Endothelial cell of umbilical vein (primary cell): Measurements from ENCODE around the gene INPP5A. TPM values are rescaled to one million over a fixed set of nuclear protein-coding genes. Genes with fewer than 3 reads are reported as not detected.

Experiments
- BruUV-seq: library from RNA; stranded (reverse); fragments of 400-500 nt; replicated peaks from 2 replicates; lab custom pipeline; 2021; lab: Mats Ljungman, UMichigan
- CTCF ChIA-PET: fragments of 300-600, 350-600 bp; sonication (Branson Sonifier 250); formaldehyde crosslinking; loops from one replicate; lab custom pipeline; 2021; ENCODE audit warnings: antibody characterized with exemption, inconsistent platforms; lab: Charles Lee
- POLR2A ChIA-PET: fragments of 300-600, 350-600 bp; sonication (Branson Sonifier 250); formaldehyde crosslinking; loops from one replicate; lab custom pipeline; 2021; ENCODE audit warnings: antibody characterized with exemption, inconsistent platforms; lab: Charles Lee
- DNase-seq: peaks from one replicate; pipeline ENCODE4 v3.0.0-alpha.2; 2011; ENCODE audit warnings: low read depth, low spot score
- FAIRE-seq: peaks from 2 replicates; lab custom pipeline; 2011; peaks lifted over from hg19 to GRCh38; lab: Jason Lieb, UNC
- H2AFZ ChIP-seq: 2 replicates; pipeline ENCODE4 v1.6.0; 2012; ENCODE audit warnings: low read depth, low read length, control low read depth, inconsistent platforms
- H3K27ac ChIP-seq: 2 replicates; pipeline ENCODE4 v1.5.1; 2011; ENCODE audit warnings: low read depth, mild to moderate bottlenecking, control low read depth, low read length, moderate library complexity; ENCODE audit not compliant: insufficient read depth
- H3K27me3 ChIP-seq, 2 experiments: 2 replicates each; pipeline versions ENCODE4 v1.6.0 to v1.6.1; 2011; ENCODE audit warnings: low read length in 2 of 2, mixed read lengths in 1 of 2; ENCODE audit not compliant: control insufficient read depth in 2 of 2, insufficient read depth in 2 of 2
- H3K36me3 ChIP-seq, 2 experiments: 2 replicates in 1 of 2; 3 replicates in 1 of 2; pipeline ENCODE4 v1.5.1; 2011; ENCODE audit warnings: low read length in 2 of 2, mild to moderate bottlenecking in 1 of 2, moderate library complexity in 1 of 2; ENCODE audit not compliant: control insufficient read depth in 2 of 2, insufficient read depth in 2 of 2; ENCODE audit errors: extremely low read depth in 1 of 2
- H3K4me1 ChIP-seq: 3 replicates; pipeline ENCODE4 v1.5.1; 2011; ENCODE audit warnings: mild to moderate bottlenecking, low read length; ENCODE audit not compliant: control insufficient read depth, insufficient read depth; ENCODE audit errors: extremely low read depth
- H3K4me2 ChIP-seq: 2 replicates; pipeline ENCODE4 v1.6.1; 2011; ENCODE audit warnings: low read length, control low read depth, mixed read lengths; ENCODE audit not compliant: insufficient read depth
- H3K4me3 ChIP-seq, 3 experiments: fragments of 200-600 bp in 1 of 3; sonication (generic), shearing (Covaris generic) in 1 of 3; replicated peaks in 1 of 3; 2 replicates each; pipeline ENCODE4 v1.5.1; 2011 to 2016; ENCODE audit warnings: control low read depth in 3 of 3, low read length in 3 of 3, mild to moderate bottlenecking in 2 of 3, inconsistent platforms in 1 of 3, low read depth in 1 of 3, moderate library complexity in 1 of 3; ENCODE audit not compliant: insufficient read depth in 1 of 3
- H3K79me2 ChIP-seq: 2 replicates; pipeline ENCODE4 v1.6.0; 2012; ENCODE audit warnings: low read length, inconsistent platforms; ENCODE audit not compliant: control insufficient read depth, insufficient read depth
- H3K9ac ChIP-seq: replicated peaks from 2 replicates; pipeline ENCODE3; 2011; ENCODE audit warnings: low read length, control low read depth; ENCODE audit not compliant: insufficient read depth; ENCODE audit errors: extremely low read depth
- H3K9me1 ChIP-seq: replicated peaks from 3 replicates; pipeline ENCODE4 v1.6.0; 2011; ENCODE audit warnings: mild to moderate bottlenecking, low read length; ENCODE audit not compliant: control insufficient read depth, insufficient read depth; ENCODE audit errors: extremely low read depth
- H3K9me3 ChIP-seq: replicated peaks from 2 replicates; pipeline ENCODE4 v1.5.1; 2012; ENCODE audit warnings: low read length, inconsistent platforms; ENCODE audit not compliant: control insufficient read depth, insufficient read depth
- H4K20me1 ChIP-seq: replicated peaks from 2 replicates; pipeline ENCODE3; 2011; ENCODE audit warnings: mild to moderate bottlenecking, low read length; ENCODE audit not compliant: control insufficient read depth, insufficient read depth; ENCODE audit errors: extremely low read depth
- CTCF ChIP-seq, 2 donors: IDR thresholded peaks; 1 replicate in 1 of 2; 2 replicates in 1 of 2; pipeline ENCODE4 v1.5.1; 2011; ENCODE audit warnings: low read length in 2 of 2, mild to moderate bottlenecking in 2 of 2, moderate library complexity in 2 of 2, control low read depth in 1 of 2, inconsistent platforms in 1 of 2, low read depth in 1 of 2; ENCODE audit not compliant: insufficient read depth in 1 of 2; ENCODE audit errors: extremely low read depth in 1 of 2
- EZH2 ChIP-seq: IDR thresholded peaks from 2 replicates; pipeline ENCODE4 v1.6.1; 2012; ENCODE audit warnings: borderline replicate concordance, low read depth, mild to moderate bottlenecking, moderate library complexity, low read length, inconsistent platforms; ENCODE audit not compliant: severe bottlenecking
- POLR2AphosphoS5 ChIP-seq: IDR thresholded peaks from 2 replicates; pipeline ENCODE4 v1.6.1; 2012; ENCODE audit warnings: low read depth, mild to moderate bottlenecking, control low read depth, low read length, moderate library complexity; ENCODE audit not compliant: insufficient read depth
- dilution Hi-C: fragments of 300-500 bp; cut with MboI; formaldehyde crosslinking; loops from one replicate; pipeline ENCODE4 v1.15.0; 2019; ENCODE audit warnings: low sequenced_read_pairs; ENCODE audit not compliant: extremely low pct_ligation_motif_present
- intact Hi-C: fragments of 100-400 bp; cut with micrococcal nuclease; formaldehyde crosslinking; loops from one replicate; pipeline ENCODE4 v1.10.0; 2022
- polyA plus RNA-seq, 4 experiments: library from polyadenylated mRNA; depleted of rRNA in 3 of 4; stranded (reverse) in 3 of 4; unstranded in 1 of 4; fragments of >200 nt; gene quantifications; 2 replicates each; pipeline versions ENCODE4 v1.2.1 to v1.2.3, GENCODE V29; 2011 to 2012; ENCODE audit warnings: missing spikeins in 1 of 4
- total RNA-seq: library from RNA; stranded (reverse); gene quantifications from 2 replicates; pipeline ENCODE4 v1.2.3, GENCODE V29; 2021

Gene INPP5A
- total and polyA plus RNA-seq, 2 donors (not counting 3 experiments of a cell fraction or from before 2014, with no cell fraction given), result 22.9 to 33.2 TPM

- FAIRE-seq, result no peak
- dilution Hi-C loops, result no loop called here
- no peaks in the 10 kb centered on the region for H3K36me3 ChIP-seq
These were observed 33.8 kb upstream of the INPP5A start for GRCh38 chr10:132503581-132504421.

More at GRCh38 chr10:132503581-132504421, 33.8 kb upstream of the INPP5A start:
- Histone ChIP-seq H3K79me2 (no peaks in the 10 kb centered on the region), H3K9me3 (no peaks in the 10 kb centered on the region), H3K9ac (no peak overlapping the region), H3K9me1 (no peaks in the 10 kb centered on the region), H3K27ac (no peak overlapping the region), H2AFZ (no peak overlapping the region), H3K4me3 (no peak overlapping the region), H4K20me1 (no peaks in the 10 kb centered on the region), H3K4me2 (no peak overlapping the region), H3K4me1 (no peaks in the 10 kb centered on the region), H3K27me3 (peaks cover 0 to 2% of the 10 kb centered on the region in 2 experiments)
- no peak for DNase-seq
- no peak for TF ChIP-seq CTCF (IDR thresholded peaks at IDR 0.05; ENCODE audit: extremely low read depth in 1 of 2, insufficient read depth in 1 of 2, low read depth in 1 of 2, low read length in 2 of 2)
- TF ChIP-seq EZH2, result no peak
- no peak for TF ChIP-seq POLR2AphosphoS5
- POLR2A ChIA-PET, result no interaction called here
- BruUV-seq, result no TSS peak
- CTCF ChIA-PET, result no interaction called here
- intact Hi-C loops, result no loop called here
